Astrocyte (in vitro differentiated cells and primary cell): ENCODE measurements around the gene ZSWIM9.

Source experiments
- EZH2 ChIP-seq: IDR thresholded peaks from 2 replicates; pipeline ENCODE4 v1.6.1; 2012; ENCODE audit warnings: mild to moderate bottlenecking, low read length, inconsistent platforms; ENCODE audit not compliant: insufficient read depth
- TF ChIP-seq, protein P1 (sequence below): IDR thresholded peaks from 2 replicates; pipeline ENCODE4 v1.5.1; 2011; ENCODE audit warnings: low read depth, mild to moderate bottlenecking, inconsistent platforms, low read length, moderate library complexity; ENCODE audit not compliant: insufficient read depth

- TF ChIP-seq, protein P1, sequence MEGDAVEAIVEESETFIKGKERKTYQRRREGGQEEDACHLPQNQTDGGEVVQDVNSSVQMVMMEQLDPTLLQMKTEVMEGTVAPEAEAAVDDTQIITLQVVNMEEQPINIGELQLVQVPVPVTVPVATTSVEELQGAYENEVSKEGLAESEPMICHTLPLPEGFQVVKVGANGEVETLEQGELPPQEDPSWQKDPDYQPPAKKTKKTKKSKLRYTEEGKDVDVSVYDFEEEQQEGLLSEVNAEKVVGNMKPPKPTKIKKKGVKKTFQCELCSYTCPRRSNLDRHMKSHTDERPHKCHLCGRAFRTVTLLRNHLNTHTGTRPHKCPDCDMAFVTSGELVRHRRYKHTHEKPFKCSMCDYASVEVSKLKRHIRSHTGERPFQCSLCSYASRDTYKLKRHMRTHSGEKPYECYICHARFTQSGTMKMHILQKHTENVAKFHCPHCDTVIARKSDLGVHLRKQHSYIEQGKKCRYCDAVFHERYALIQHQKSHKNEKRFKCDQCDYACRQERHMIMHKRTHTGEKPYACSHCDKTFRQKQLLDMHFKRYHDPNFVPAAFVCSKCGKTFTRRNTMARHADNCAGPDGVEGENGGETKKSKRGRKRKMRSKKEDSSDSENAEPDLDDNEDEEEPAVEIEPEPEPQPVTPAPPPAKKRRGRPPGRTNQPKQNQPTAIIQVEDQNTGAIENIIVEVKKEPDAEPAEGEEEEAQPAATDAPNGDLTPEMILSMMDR = no peak
- no peak for TF ChIP-seq EZH2
Observed at GRCh38 chr19:48176226-48176625, 5.7 kb downstream of the ZSWIM9 start.
